ENCODE measurements around the gene DGKZ. TPM values are rescaled to one million over a fixed set of nuclear protein-coding genes. Genes with fewer than 3 reads are reported as not detected.
"Not testable (repeated sequence)": the region's sequence is repeated elsewhere in the genome, so short reads cannot be mapped to it uniquely, and the experiment has no call there.

Gene DGKZ
- total RNA-seq, 2 experiments from 2014 or later, result 96.9 to 132 TPM

- H3K36me3 Mint-ChIP-seq, result peaks cover 16% of the 10 kb centered on the region
- CTCF ChIA-PET, result interaction anchor here (1.1 to 26.5 kb wide), 3 partner anchors 11 to 26 kb away, joined by 3 to 444 read pairs (median 4); partner anchors contain the start of gene DGKZ
- no peak overlapping the region for H3K4me3 Mint-ChIP-seq
- DNase-seq, result no peak
- H3K9me3 Mint-ChIP-seq (ENCODE audit: low read depth), result no peaks in the 10 kb centered on the region
- H3K27ac Mint-ChIP-seq, result no peak overlapping the region
- no peak for ATAC-seq
- no peaks in the 10 kb centered on the region for H3K27me3 Mint-ChIP-seq
- H3K4me1 Mint-ChIP-seq, result peaks cover 10% of the 10 kb centered on the region
Measured at GRCh38 chr11:46376258-46377050, 29.2 kb downstream of the DGKZ start.

GRCh38 chr11:46377290-46377689 lies 30.0 kb downstream of the DGKZ start:
- Mint-ChIP-seq H3K27ac (no peak overlapping the region), H3K4me3 (no peak overlapping the region), H3K27me3 (peaks cover 4% of the 10 kb centered on the region), H3K36me3 (peaks cover 15% of the 10 kb centered on the region), H3K4me1 (peaks cover 14% of the 10 kb centered on the region), H3K9me3 (ENCODE audit: low read depth) (no peaks in the 10 kb centered on the region)
- ATAC-seq (no peak), DNase-seq (no peak)
- CTCF ChIA-PET, result interaction anchor here (1.1 to 26.5 kb wide), 4 partner anchors 9 to 27 kb away, joined by 4 to 444 read pairs (median 14); partner anchors contain the start of gene DGKZ

GRCh38 chr11:46377831-46378230 lies 30.6 kb downstream of the DGKZ start:
- Mint-ChIP-seq H3K36me3 (peaks cover 15% of the 10 kb centered on the region), H3K9me3 (ENCODE audit: low read depth) (no peaks in the 10 kb centered on the region), H3K4me1 (peaks cover 14% of the 10 kb centered on the region), H3K27ac (no peak overlapping the region), H3K27me3 (peaks cover 5% of the 10 kb centered on the region), H3K4me3 (no peak overlapping the region)
- CTCF ChIA-PET, result interaction anchor here (1.1 to 26.5 kb wide), 4 partner anchors 9 to 28 kb away, joined by 4 to 444 read pairs (median 14); partner anchors contain the start of gene DGKZ
- ATAC-seq, result no peak
- DNase-seq, result no peak

GRCh38 chr11:46378296-46378695 lies 31.0 kb downstream of the DGKZ start:
- H3K9me3 Mint-ChIP-seq (ENCODE audit: low read depth), result no peaks in the 10 kb centered on the region
- H3K4me1 Mint-ChIP-seq, result peaks cover 14% of the 10 kb centered on the region
- H3K4me3 Mint-ChIP-seq, result no peak overlapping the region
- ATAC-seq (no peak), DNase-seq (no peak)
- peaks cover 15% of the 10 kb centered on the region for H3K36me3 Mint-ChIP-seq
- CTCF ChIA-PET, result interaction anchor here (1.9 to 26.5 kb wide), 3 partner anchors 10 to 28 kb away, joined by 6 to 444 read pairs (median 21); partner anchors contain the start of gene DGKZ
- peak overlapping the region; percentile 32 for H3K27ac Mint-ChIP-seq
- peaks cover 10% of the 10 kb centered on the region for H3K27me3 Mint-ChIP-seq

GRCh38 chr11:46378811-46379481 lies 31.7 kb downstream of the DGKZ start:
- H3K4me3 Mint-ChIP-seq, result no peak overlapping the region
- H3K27me3 Mint-ChIP-seq, result peaks cover 14% of the 10 kb centered on the region
- peak overlapping the region; percentile 57 for H3K27ac Mint-ChIP-seq
- peaks cover 14% of the 10 kb centered on the region for H3K4me1 Mint-ChIP-seq
- H3K9me3 Mint-ChIP-seq (ENCODE audit: low read depth), result no peaks in the 10 kb centered on the region
- peaks cover 15% of the 10 kb centered on the region for H3K36me3 Mint-ChIP-seq
- CTCF ChIA-PET, result interaction anchor here (1.9 to 26.5 kb wide), 3 partner anchors 9 to 29 kb away, joined by 6 to 444 read pairs (median 21); partner anchors contain the start of gene DGKZ
- DNase-seq (no peak), ATAC-seq (no peak)

GRCh38 chr11:46379482-46380293 lies 32.4 kb downstream of the DGKZ start:
- Mint-ChIP-seq H3K4me1 (peaks cover 14% of the 10 kb centered on the region), H3K27me3 (peaks cover 16% of the 10 kb centered on the region), H3K27ac (peak overlapping the region; percentile 57), H3K36me3 (peaks cover 15% of the 10 kb centered on the region)
- CTCF ChIA-PET, result interaction anchor here (3.2 to 26.5 kb wide), 2 partner anchors 11 to 29 kb away, joined by 21 to 444 read pairs; partner anchors contain the start of gene DGKZ
- ATAC-seq; H3K4me3 Mint-ChIP-seq; DNase-seq; H3K9me3 Mint-ChIP-seq (ENCODE audit: low read depth): not testable (repeated sequence)

- H3K36me3 Mint-ChIP-seq, result peaks cover 10% of the 10 kb centered on the region
- peak overlapping the region; percentile 49 for H3K27ac Mint-ChIP-seq
- DNase-seq (peak; percentile 78), ATAC-seq (peak; percentile 54)
- peak overlapping the region; percentile 66 for H3K4me3 Mint-ChIP-seq
- H3K9me3 Mint-ChIP-seq (ENCODE audit: low read depth), result no peaks in the 10 kb centered on the region
- CTCF ChIA-PET, result interaction anchor here (1.0 to 26.5 kb wide), 2 partner anchors 9 to 30 kb away, joined by 3 to 444 read pairs; partner anchors contain the start of gene DGKZ
- peaks cover 14% of the 10 kb centered on the region for H3K4me1 Mint-ChIP-seq
- peaks cover 20% of the 10 kb centered on the region for H3K27me3 Mint-ChIP-seq
Measured at GRCh38 chr11:46380340-46381047, 33.2 kb downstream of the DGKZ start.

GRCh38 chr11:46381048-46381818 lies 34.0 kb downstream of the DGKZ start, which contains the start of gene MDK:
MDK (plus strand) TSS chr11:46381669; CDS start chr11:46382058, 389 bp downstream.
- peak; percentile 31 for ATAC-seq
- H3K4me1 Mint-ChIP-seq, result peaks cover 14% of the 10 kb centered on the region
- H3K27ac Mint-ChIP-seq, result no peak within 1 kb of the TSS
- peaks cover 23% of the 10 kb centered on the region for H3K27me3 Mint-ChIP-seq
- no peak for DNase-seq
- peaks cover 10% of the 10 kb centered on the region for H3K36me3 Mint-ChIP-seq
- no peaks in the 10 kb centered on the region for H3K9me3 Mint-ChIP-seq (ENCODE audit: low read depth)
- H3K4me3 Mint-ChIP-seq, result peak within 1 kb of the TSS; percentile 66
- CTCF ChIA-PET, result interaction anchor here (1.0 to 26.5 kb wide), 2 partner anchors 9 to 31 kb away, joined by 3 to 444 read pairs; partner anchors contain the start of gene DGKZ

- CTCF ChIA-PET, result interaction anchor here (1.0 to 26.5 kb wide), 4 partner anchors 8 to 32 kb away, joined by 3 to 444 read pairs (median 8); partner anchors contain the start of genes CHRM4 and DGKZ
Measured at GRCh38 chr11:46381819-46382645, 34.8 kb downstream of the DGKZ start.

GRCh38 chr11:46382646-46383403 lies 35.6 kb downstream of the DGKZ start:
- Mint-ChIP-seq H3K4me3 (no peak overlapping the region), H3K9me3 (ENCODE audit: low read depth) (no peaks in the 10 kb centered on the region), H3K27ac (no peak overlapping the region), H3K4me1 (peaks cover 20% of the 10 kb centered on the region), H3K36me3 (peaks cover 2% of the 10 kb centered on the region), H3K27me3 (peaks cover 39% of the 10 kb centered on the region)
- DNase-seq, result no peak
- CTCF ChIA-PET, result interaction anchor here (1.3 to 1.8 kb wide), 4 partner anchors 9 to 34 kb away, joined by 3 to 12 read pairs (median 4); partner anchors contain the start of gene CHRM4
- ATAC-seq, result no peak

More at GRCh38 chr11:46381819-46382645, 34.8 kb downstream of the DGKZ start:
- no peaks in the 10 kb centered on the region for H3K9me3 Mint-ChIP-seq (ENCODE audit: low read depth)
- peak; percentile 20 for ATAC-seq
- H3K27me3 Mint-ChIP-seq, result peaks cover 31% of the 10 kb centered on the region
- DNase-seq, result no peak
- H3K4me3 Mint-ChIP-seq, result peak overlapping the region; percentile 58
- H3K4me1 Mint-ChIP-seq, result peaks cover 15% of the 10 kb centered on the region
- H3K36me3 Mint-ChIP-seq, result peaks cover 10% of the 10 kb centered on the region
- H3K27ac Mint-ChIP-seq, result no peak overlapping the region

Measured in activated CD8-positive, alpha-beta memory T cell treated with anti-CD3 and anti-CD28 coated beads, Interleukin-2, amount 10 ng/mL, durations not matched to agents 7 days and 5 days (primary cell).